Fibroblast of the conjunctiva (primary cell): ENCODE data around the gene ABCA10.

ENCODE experiments used
- DNase-seq: peaks from one replicate; pipeline ENCODE4 v3.0.0-alpha.2; 2010; ENCODE audit warnings: low read depth

The ABCA10 gene

GRCh38 chr17:69164206-69164605 lies 64.4 kb downstream of the ABCA10 start:
- DNase-seq, result no peak

GRCh38 chr17:69159418-69159817 lies 69.2 kb downstream of the ABCA10 start:
- no peak for DNase-seq

- DNase-seq, result no peak
These were observed 74.4 kb downstream of the ABCA10 start for GRCh38 chr17:69154267-69154666.

GRCh38 chr17:69150333-69150732 lies 78.3 kb downstream of the ABCA10 start:
- DNase-seq, result no peak

GRCh38 chr17:69147460-69147859 lies 81.2 kb downstream of the ABCA10 start:
- no peak for DNase-seq

- DNase-seq, result no peak
These were observed 84.0 kb downstream of the ABCA10 start for GRCh38 chr17:69144331-69145255.

GRCh38 chr17:69143683-69144231 lies 84.9 kb downstream of the ABCA10 start:
- no peak for DNase-seq

GRCh38 chr17:69143151-69143550 lies 85.5 kb downstream of the ABCA10 start:
- no peak for DNase-seq

GRCh38 chr17:69142175-69142802 lies 86.3 kb downstream of the ABCA10 start:
- DNase-seq, result peak; percentile 68

GRCh38 chr17:69141431-69142174 lies 87.0 kb downstream of the ABCA10 start, which contains the start of gene ABCA6:
TSS of gene ABCA6 (minus strand) at chr17:69141895. CDS start at chr17:69140703, 1,192 bp downstream.
- DNase-seq, result peak; percentile 83

GRCh38 chr17:69134112-69134511 lies 94.5 kb downstream of the ABCA10 start:
- no peak for DNase-seq

GRCh38 chr17:69130627-69131296 lies 97.9 kb downstream of the ABCA10 start:
- no peak for DNase-seq

- DNase-seq, result no peak
These were observed 105.0 kb downstream of the ABCA10 start for GRCh38 chr17:69123626-69124025.

GRCh38 chr17:69122065-69122464 lies 106.6 kb downstream of the ABCA10 start:
- no peak for DNase-seq

GRCh38 chr17:69117855-69118784 lies 110.5 kb downstream of the ABCA10 start:
- no peak for DNase-seq

- DNase-seq, result no peak
These were observed 116.8 kb downstream of the ABCA10 start for GRCh38 chr17:69111794-69112193.

GRCh38 chr17:69105907-69106730 lies 122.5 kb downstream of the ABCA10 start:
- no peak for DNase-seq

GRCh38 chr17:69103557-69104233 lies 124.9 kb downstream of the ABCA10 start:
- DNase-seq, result no peak

- no peak for DNase-seq
These were observed 130.0 kb downstream of the ABCA10 start for GRCh38 chr17:69098625-69099024.
